Measurements from ENCODE around the gene KIF2C.
"Not testable (repeated sequence)": the region's sequence is repeated elsewhere in the genome, so short reads cannot be mapped to it uniquely, and the experiment has no call there.

Gene KIF2C

GRCh38 chr1:44798481-44799365 is 59.1 kb downstream of the KIF2C start:
- DNase-seq (ENCODE audit: low read depth) = no peak

- DNase-seq (ENCODE audit: low read depth) = peak; percentile 99
These were observed 60.3 kb downstream of the KIF2C start, which contains the start of gene PLK3 for GRCh38 chr1:44799770-44800584. PLK3 (plus strand) TSS chr1:44800377; CDS start chr1:44800464, 87 bp downstream.

- no peak for DNase-seq (ENCODE audit: low read depth)
These were observed 62.1 kb downstream of the KIF2C start for GRCh38 chr1:44801491-44802305.

- no peak for DNase-seq (ENCODE audit: low read depth)
These were observed 62.8 kb downstream of the KIF2C start for GRCh38 chr1:44802306-44803061.

- no peak for DNase-seq (ENCODE audit: low read depth)
These were observed 63.4 kb downstream of the KIF2C start for GRCh38 chr1:44803062-44803311.

- DNase-seq (ENCODE audit: low read depth) = no peak
These were observed 63.9 kb downstream of the KIF2C start for GRCh38 chr1:44803312-44804095.

- no peak for DNase-seq (ENCODE audit: low read depth)
These were observed 65.8 kb downstream of the KIF2C start for GRCh38 chr1:44805311-44806024.

- no peak for DNase-seq (ENCODE audit: low read depth)
These were observed 66.5 kb downstream of the KIF2C start for GRCh38 chr1:44806025-44806703.

GRCh38 chr1:44806704-44807363 is 67.2 kb downstream of the KIF2C start, which contains the start of gene DYNLT4:
DYNLT4 (minus strand) TSS chr1:44807351; CDS start chr1:44806668, 683 bp downstream.
- DNase-seq (ENCODE audit: low read depth) = no peak

- peak; percentile 92 for DNase-seq (ENCODE audit: low read depth)
These were observed 67.9 kb downstream of the KIF2C start for GRCh38 chr1:44807364-44808062.

- peak; percentile 47 for DNase-seq (ENCODE audit: low read depth)
These were observed 68.7 kb downstream of the KIF2C start, which contains the start of gene BTBD19 for GRCh38 chr1:44808063-44808937. BTBD19 (plus strand) TSS chr1:44808523; CDS start chr1:44808821, 298 bp downstream.

- DNase-seq (ENCODE audit: low read depth) = peak; percentile 89
These were observed 69.6 kb downstream of the KIF2C start for GRCh38 chr1:44808938-44809917.

- DNase-seq (ENCODE audit: low read depth) = peak; percentile 25
These were observed 70.6 kb downstream of the KIF2C start for GRCh38 chr1:44810101-44810761.

GRCh38 chr1:44810762-44811105 is 71.1 kb downstream of the KIF2C start:
- not testable (repeated sequence) for DNase-seq (ENCODE audit: low read depth)

GRCh38 chr1:44811234-44811633 is 71.6 kb downstream of the KIF2C start:
- DNase-seq (ENCODE audit: low read depth) = no peak

All from T follicular helper cell (primary cell).